Adrenal gland (tissue), 12 donors: ENCODE results near the gene NAP1L1. TPM values are rescaled to one million over a fixed set of nuclear protein-coding genes. Genes with fewer than 3 reads are reported as not detected.

Experiments used
- DNase-seq, 7 donors: peaks; one replicate each; pipeline ENCODE4 v3.0.0-alpha.2; 2019 to 2020
- H3K27ac ChIP-seq, 5 donors: fragments of 200-600 bp; sonication (generic) in 4 of 5; 1 replicate in 3 of 5; 2 replicates in 2 of 5; pipeline versions ENCODE4 v1.5.1 to v1.8.0; 2016 to 2020; ENCODE audit warnings: mild to moderate bottlenecking in 1 of 5
- H3K27me3 ChIP-seq: fragments of 200-600 bp; 2 replicates; pipeline ENCODE4 v1.8.0; 2021
- H3K36me3 ChIP-seq, 2 donors: fragments of 200-600 bp; replicated peaks in 1 of 2; 1 replicate in 1 of 2; 2 replicates in 1 of 2; pipeline versions ENCODE4 v1.5.1 to v1.8.0; 2018 to 2022
- H3K4me1 ChIP-seq, 2 donors: fragments of 200-600 bp; replicated peaks in 1 of 2; 1 replicate in 1 of 2; 2 replicates in 1 of 2; pipeline versions ENCODE4 v1.5.1 to v1.8.0; 2018 to 2021
- H3K4me3 ChIP-seq, 4 donors: fragments of 200-600 bp; sonication (generic) in 3 of 4; one replicate each; pipeline ENCODE4 v1.5.1; 2016 to 2018
- H3K9me3 ChIP-seq, 3 donors: fragments of 200-600 bp; sonication (generic) in 1 of 3; replicated peaks in 1 of 3; 1 replicate in 2 of 3; 2 replicates in 1 of 3; pipeline versions ENCODE4 v1.5.1 to v1.8.0; 2016 to 2021
- POLR2A ChIP-seq, 2 donors: fragments of 450-650 bp; IDR thresholded peaks; one replicate each; pipeline ENCODE4 v1.6.1; 2017; ENCODE audit warnings: antibody characterized with exemption in 2 of 2, mild to moderate bottlenecking in 2 of 2, moderate library complexity in 1 of 2
- WGBS, 4 donors: extraction: QIAGEN DNeasy Blood & Tissue Kit in 2 of 4; methylation state at CpG; one replicate each; pipeline versions ENCODE4 v1.1.5 to v1.1.7; 2013 to 2017; 5-methylcytosine and 5-hydroxymethylcytosine counted together
- intact Hi-C, 2 donors: fragments of 100-400 bp; cut with DNase I; formaldehyde crosslinking; loops; one replicate each; pipeline versions ENCODE4 v1.14.1 to v1.15.0; 2022 to 2023
- polyA plus RNA-seq, 3 donors: library from polyadenylated mRNA; stranded (reverse); fragments of 200-250 nt in 2 of 3; fragments of 350-450 nt in 1 of 3; fragmentation: Illumina TruSeq in 1 of 3; extraction: RNeasy Lipid Tissue Mini Kit (QIAGEN cat#74804) in 1 of 3; gene quantifications; one replicate each; pipeline ENCODE4 v1.2.3, GENCODE V29; 2013 to 2014
- total RNA-seq, 9 donors: library from RNA; depleted of rRNA in 4 of 9; stranded (reverse); fragments of >200 nt in 4 of 9; fragments of 120-200 nt in 1 of 9; fragmentation: NEBNext Ultra II Directional in 1 of 9; extraction: Animal tissue kit (Norgen Biotek cat#: 25700) in 1 of 9; gene quantifications; one replicate each; pipeline versions ENCODE4 v1.1.0 to v1.2.4, GENCODE V29; 2013 to 2023
- TF ChIP-seq, protein P1 (sequence below), 6 experiments: fragments of 450-650 bp in 4 of 6; fragments of 200-600 bp in 2 of 6; sonication (generic) in 1 of 6; IDR thresholded peaks; 1 replicate in 5 of 6; 2 replicates in 1 of 6; pipeline versions ENCODE4 v1.5.1 to v1.8.0; 2016 to 2021; ENCODE audit warnings: antibody characterized with exemption in 6 of 6, mild to moderate bottlenecking in 2 of 6, moderate library complexity in 1 of 6
- donor health status: healthy with polysubstance abuse.
- donor health status: Bipolar disorder and iron deficiency.
- donor health status: DM: yes; HTN: yes; CAD: no.
- donor health status: DM: no; HTN: no; CAD: no.
- donor health status: DM: no; HTN: no; CAD: no.
- donor health status: DM: yes; HTN: yes; CAD: no.

Gene NAP1L1
- total and polyA plus RNA-seq, 12 donors: 216 to 518 (median 347) TPM

DNA sequence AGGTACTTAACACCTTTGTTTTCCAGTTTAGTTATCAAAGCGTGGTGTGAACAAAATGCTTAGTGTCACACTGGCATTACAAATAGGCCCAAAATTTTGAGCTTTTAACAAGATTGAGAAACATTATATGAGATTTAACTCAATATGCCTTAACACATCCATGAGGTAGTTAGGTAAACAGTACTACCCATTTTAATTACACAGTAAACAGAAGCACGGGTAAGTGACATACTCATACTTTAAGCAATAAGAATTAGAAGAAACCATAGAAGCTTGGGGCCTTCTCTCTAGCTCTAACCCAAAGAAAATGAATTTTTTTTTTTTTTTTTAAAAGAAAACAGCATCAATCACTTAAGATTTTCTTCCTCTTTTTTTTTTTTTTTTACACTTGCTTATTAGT is 37.4 kb downstream of the NAP1L1 start:
- Histone ChIP-seq H3K4me3 (no peak overlapping the region), H3K27ac (no peak overlapping the region), H3K27me3 (no peaks in the 10 kb centered on the region), H3K36me3 (peaks cover 0 to 43% of the 10 kb centered on the region in 2 donors), H3K4me1 (no peaks in the 10 kb centered on the region), H3K9me3 (no peaks in the 10 kb centered on the region)
- WGBS, 4 donors: 94 to 99% (median 98%) methylated on average over 2 of the region's 2 CpGs
- DNase-seq: no peak
- TF ChIP-seq POLR2A (IDR thresholded peaks at IDR 0.05): no peak
- TF ChIP-seq, protein P1, sequence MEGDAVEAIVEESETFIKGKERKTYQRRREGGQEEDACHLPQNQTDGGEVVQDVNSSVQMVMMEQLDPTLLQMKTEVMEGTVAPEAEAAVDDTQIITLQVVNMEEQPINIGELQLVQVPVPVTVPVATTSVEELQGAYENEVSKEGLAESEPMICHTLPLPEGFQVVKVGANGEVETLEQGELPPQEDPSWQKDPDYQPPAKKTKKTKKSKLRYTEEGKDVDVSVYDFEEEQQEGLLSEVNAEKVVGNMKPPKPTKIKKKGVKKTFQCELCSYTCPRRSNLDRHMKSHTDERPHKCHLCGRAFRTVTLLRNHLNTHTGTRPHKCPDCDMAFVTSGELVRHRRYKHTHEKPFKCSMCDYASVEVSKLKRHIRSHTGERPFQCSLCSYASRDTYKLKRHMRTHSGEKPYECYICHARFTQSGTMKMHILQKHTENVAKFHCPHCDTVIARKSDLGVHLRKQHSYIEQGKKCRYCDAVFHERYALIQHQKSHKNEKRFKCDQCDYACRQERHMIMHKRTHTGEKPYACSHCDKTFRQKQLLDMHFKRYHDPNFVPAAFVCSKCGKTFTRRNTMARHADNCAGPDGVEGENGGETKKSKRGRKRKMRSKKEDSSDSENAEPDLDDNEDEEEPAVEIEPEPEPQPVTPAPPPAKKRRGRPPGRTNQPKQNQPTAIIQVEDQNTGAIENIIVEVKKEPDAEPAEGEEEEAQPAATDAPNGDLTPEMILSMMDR (IDR thresholded peaks at IDR 0.05): no peak
- intact Hi-C loops: no loop called here

DNA sequence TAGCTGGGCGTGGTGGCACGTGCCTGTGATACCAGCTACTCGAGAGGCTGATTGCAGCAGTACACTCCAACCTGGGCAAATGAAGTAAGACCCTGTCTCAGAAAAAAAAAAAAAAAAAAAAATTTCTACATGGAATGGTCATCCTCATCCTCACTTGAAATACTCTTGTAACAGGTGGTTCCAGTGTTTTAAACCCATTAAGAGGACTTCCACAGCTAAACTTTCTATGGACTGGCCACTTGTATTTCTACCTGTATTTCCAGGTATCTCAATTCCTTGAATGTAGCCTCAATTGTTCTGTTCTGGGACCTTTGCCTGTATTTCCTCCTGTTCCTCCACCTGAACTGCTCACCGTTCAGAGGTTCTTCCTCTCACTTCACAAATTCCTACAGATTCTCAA is 41.1 kb downstream of the NAP1L1 start:
- no peaks in the 10 kb centered on the region for H3K9me3 ChIP-seq
- no peaks in the 10 kb centered on the region for H3K27me3 ChIP-seq
- peaks cover 0 to 8% of the 10 kb centered on the region in 2 donors for H3K36me3 ChIP-seq
- no peaks in the 10 kb centered on the region for H3K4me1 ChIP-seq
- TF ChIP-seq POLR2A (IDR thresholded peaks at IDR 0.05): no peak
- TF ChIP-seq, protein P1 (IDR thresholded peaks at IDR 0.05): no peak
- H3K27ac ChIP-seq: no peak overlapping the region
- intact Hi-C loops: no loop called here
- H3K4me3 ChIP-seq: no peak overlapping the region
- no peak for DNase-seq
- 94 to 97% (median 95%) methylated on average over 4 of the region's 4 CpGs for WGBS, 4 donors

DNA sequence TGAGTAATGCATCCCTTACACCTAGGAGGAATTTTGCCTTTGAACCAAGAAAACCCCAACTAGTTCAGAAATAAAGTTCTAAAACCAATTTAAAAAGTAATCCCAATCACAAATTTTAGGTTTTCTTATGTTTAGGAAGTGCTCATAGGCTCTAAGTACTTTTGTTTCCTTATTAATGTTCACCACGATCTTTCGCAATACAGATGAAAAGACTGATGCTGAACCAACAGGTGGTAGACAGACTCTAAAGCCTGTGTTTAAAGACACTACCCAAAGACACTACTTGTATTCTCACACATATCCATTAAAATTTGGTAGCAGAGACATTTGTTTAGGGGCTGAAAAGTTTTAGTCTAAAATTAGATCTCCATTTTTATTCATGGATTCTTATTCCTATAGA is 42.3 kb downstream of the NAP1L1 start:
- H3K4me1 ChIP-seq: no peaks in the 10 kb centered on the region
- WGBS, 4 donors: 85 to 94% (median 86%) methylated on average over 2 of the region's 2 CpGs
- H3K27ac ChIP-seq: no peak overlapping the region
- intact Hi-C loops: no loop called here
- H3K27me3 ChIP-seq: no peaks in the 10 kb centered on the region
- no peak overlapping the region for H3K4me3 ChIP-seq
- no peaks in the 10 kb centered on the region for H3K9me3 ChIP-seq
- DNase-seq: no peak
- H3K36me3 ChIP-seq: peaks cover 0 to 4% of the 10 kb centered on the region in 2 donors
- no peak for TF ChIP-seq POLR2A (IDR thresholded peaks at IDR 0.05)
- TF ChIP-seq, protein P1 (IDR thresholded peaks at IDR 0.05): no peak

DNA sequence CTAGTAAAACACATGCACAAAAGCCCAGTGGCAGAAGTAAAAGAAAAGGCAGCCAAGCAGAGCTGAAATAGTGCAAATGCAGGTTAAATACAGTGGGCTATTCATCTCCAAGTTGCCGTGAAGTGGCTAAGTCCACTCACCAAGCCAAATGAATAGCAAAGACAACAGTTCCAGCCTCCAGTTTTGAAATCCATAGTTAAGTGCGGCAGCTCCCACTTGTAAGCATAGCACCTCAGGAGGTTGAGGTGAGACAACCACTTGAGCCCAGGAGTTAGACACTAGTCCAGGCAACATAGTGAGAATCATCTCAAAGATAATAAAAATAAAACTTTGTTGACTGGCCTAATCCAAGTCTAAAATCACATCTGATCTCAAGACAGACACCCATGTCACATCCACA is 43.1 kb downstream of the NAP1L1 start:
- Histone ChIP-seq H3K4me3 (no peak overlapping the region), H3K27me3 (no peaks in the 10 kb centered on the region), H3K4me1 (no peaks in the 10 kb centered on the region), H3K9me3 (no peaks in the 10 kb centered on the region), H3K27ac (no peak overlapping the region), H3K36me3 (no peaks in the 10 kb centered on the region)
- WGBS, 4 donors: 93 to 97% (median 94%) methylated on average over 2 of the region's 2 CpGs
- TF ChIP-seq, protein P1 (IDR thresholded peaks at IDR 0.05): no peak
- TF ChIP-seq POLR2A (IDR thresholded peaks at IDR 0.05): no peak
- intact Hi-C loops: no loop called here
- no peak for DNase-seq
